Transverse colon (tissue), 4 donors: Measurements from ENCODE around the gene PDCD6IP. TPM values are rescaled to one million over a fixed set of nuclear protein-coding genes. Genes with fewer than 3 reads are reported as not detected.

Experiments
- DNase-seq: peaks from one replicate; pipeline ENCODE4 v3.0.0-alpha.2; 2019
- H3K27ac ChIP-seq, 4 donors: fragments of 200-600 bp; sonication (generic); 2 replicates each; pipeline ENCODE4 v1.5.1; 2016 to 2018; ENCODE audit warnings: inconsistent platforms in 4 of 4
- H3K27me3 ChIP-seq: fragments of 200-600 bp; sonication (generic); 2 replicates; pipeline ENCODE4 v1.5.1; 2017; ENCODE audit warnings: inconsistent platforms
- H3K36me3 ChIP-seq, 4 donors: fragments of 200-600 bp; sonication (generic); 2 replicates each; pipeline ENCODE4 v1.5.1; 2017 to 2019; ENCODE audit warnings: inconsistent platforms in 4 of 4
- H3K4me1 ChIP-seq, 4 donors: fragments of 200-600 bp; sonication (generic); 2 replicates each; pipeline ENCODE4 v1.5.1; 2017 to 2020; ENCODE audit warnings: inconsistent platforms in 4 of 4
- H3K4me3 ChIP-seq, 4 donors: fragments of 200-600 bp; sonication (generic); 1 replicate in 1 of 4; 2 replicates in 3 of 4; pipeline versions ENCODE4 v1.5.1 to v1.6.1; 2017 to 2019; ENCODE audit warnings: inconsistent platforms in 4 of 4
- H3K9me3 ChIP-seq, 2 donors: fragments of 200-600 bp; sonication (generic); 2 replicates each; pipeline ENCODE4 v1.5.1; 2017 to 2019; ENCODE audit warnings: inconsistent platforms in 2 of 2
- CTCF ChIP-seq, 5 experiments: fragments of 200-600 bp in 3 of 5; fragments of 450-650 bp in 2 of 5; sonication (generic) in 3 of 5; IDR thresholded peaks; 1 replicate in 2 of 5; 2 replicates in 3 of 5; pipeline ENCODE4 v1.5.1; 2016 to 2017; ENCODE audit warnings: antibody characterized with exemption in 5 of 5, inconsistent platforms in 3 of 5, mild to moderate bottlenecking in 2 of 5, moderate library complexity in 1 of 5
- EP300 ChIP-seq: sonication (generic); formaldehyde crosslinking; IDR thresholded peaks from one replicate; pipeline ENCODE4 v1.6.1; 2017; ENCODE audit warnings: antibody characterized with exemption, low read depth
- POLR2A ChIP-seq: fragments of 450-650 bp; IDR thresholded peaks from one replicate; pipeline ENCODE4 v1.6.1; 2016; ENCODE audit warnings: antibody characterized with exemption, mild to moderate bottlenecking, moderate library complexity
- POLR2AphosphoS5 ChIP-seq, 3 donors: sonication (generic); formaldehyde crosslinking; IDR thresholded peaks; one replicate each; pipeline ENCODE4 v1.6.1; 2016; ENCODE audit warnings: antibody characterized with exemption in 3 of 3
- WGBS, 2 donors: methylation state at CpG; one replicate each; pipeline ENCODE4 v1.1.5; 2018; ENCODE audit warnings: low coverage in 1 of 2; 5-methylcytosine and 5-hydroxymethylcytosine counted together
- in situ Hi-C, 4 donors: fragments of 200-750 bp; cut with MboI; loops; one replicate each; pipeline versions ENCODE4 v1.15.0 to v1.15.1; 2017; ENCODE audit warnings: low sequenced_read_pairs in 3 of 4, low pct_ligation_motif_present in 1 of 4, low pct_unique_long_range_greater_than_20kb in 1 of 4
- intact Hi-C: fragments of 100-400 bp; cut with DNase I; formaldehyde crosslinking; loops from one replicate; pipeline ENCODE4 v1.15.1; 2023; ENCODE audit warnings: low total_unique reads
- total RNA-seq, 4 donors: library from RNA; depleted of rRNA; stranded (reverse); fragments of >200 nt; gene quantifications; one replicate each; pipeline ENCODE4 v1.1.0, GENCODE V29; 2016

The PDCD6IP gene
- total RNA-seq, 4 donors from 2014 or later: 89.0 to 523 (median 372) TPM

GRCh38 chr3:33807191-33807590 is 8.8 kb downstream of the PDCD6IP start:
- Histone ChIP-seq H3K4me3 (no peak overlapping the region), H3K4me1 (peaks cover 15 to 60% (median 38%) of the 10 kb centered on the region in 4 donors), H3K36me3 (no peaks in the 10 kb centered on the region), H3K9me3 (no peaks in the 10 kb centered on the region), H3K27me3 (no peaks in the 10 kb centered on the region), H3K27ac (peak overlapping the region; percentile 66 to 75 (median 70))
- TF ChIP-seq POLR2AphosphoS5 (IDR thresholded peaks at IDR 0.05) (no peak), CTCF (IDR thresholded peaks at IDR 0.05) (no peak), EP300 (no peak), POLR2A (no peak)
- in situ Hi-C loops: no loop called here
- 27 to 44% methylated on average over 2 of the region's 2 CpGs for WGBS, 2 donors
- intact Hi-C loops: no loop called here
- peak; percentile 75 for DNase-seq

GRCh38 chr3:33808559-33808958 is 10.1 kb downstream of the PDCD6IP start:
- DNase-seq: no peak
- WGBS, 2 donors: 82 to 95% methylated on average over 5 of the region's 5 CpGs
- Histone ChIP-seq H3K36me3 (peaks cover 0 to 6% (median under 1%) of the 10 kb centered on the region in 4 donors), H3K4me3 (no peak overlapping the region), H3K9me3 (no peaks in the 10 kb centered on the region), H3K27me3 (no peaks in the 10 kb centered on the region), H3K4me1 (peaks cover 15 to 48% (median 34%) of the 10 kb centered on the region in 4 donors), H3K27ac (peak overlapping the region in 1 of 4 donors; percentile 75)
- TF ChIP-seq POLR2AphosphoS5 (IDR thresholded peaks at IDR 0.05) (no peak), POLR2A (no peak), CTCF (IDR thresholded peaks at IDR 0.05) (no peak), EP300 (no peak)
- intact Hi-C loops: no loop called here
- in situ Hi-C loops: no loop called here

- Histone ChIP-seq H3K9me3 (no peaks in the 10 kb centered on the region), H3K4me3 (no peak overlapping the region), H3K27ac (no peak overlapping the region), H3K4me1 (peaks cover 15 to 46% (median 34%) of the 10 kb centered on the region in 4 donors), H3K36me3 (peaks cover 0 to 14% (median 4%) of the 10 kb centered on the region in 4 donors), H3K27me3 (no peaks in the 10 kb centered on the region)
- TF ChIP-seq POLR2AphosphoS5 (IDR thresholded peaks at IDR 0.05) (no peak), CTCF (IDR thresholded peaks at IDR 0.05) (no peak), POLR2A (no peak), EP300 (no peak)
- in situ Hi-C loops: no loop called here
- no peak for DNase-seq
- intact Hi-C loops: no loop called here
- WGBS, 2 donors: 22 to 43% methylated on average over 1 of the region's 1 CpG
These were observed 12.1 kb downstream of the PDCD6IP start for GRCh38 chr3:33810545-33810944.

GRCh38 chr3:33821989-33822388 is 23.6 kb downstream of the PDCD6IP start:
- TF ChIP-seq EP300 (no peak), POLR2AphosphoS5 (IDR thresholded peaks at IDR 0.05) (no peak), CTCF (IDR thresholded peaks at IDR 0.05) (no peak), POLR2A (no peak)
- 95 to 97% methylated on average over 4 of the region's 4 CpGs for WGBS, 2 donors
- H3K27me3 ChIP-seq: no peaks in the 10 kb centered on the region
- H3K4me1 ChIP-seq: no peaks in the 10 kb centered on the region
- DNase-seq: no peak
- H3K36me3 ChIP-seq: peaks cover 0 to 38% (median 13%) of the 10 kb centered on the region in 4 donors
- H3K9me3 ChIP-seq: no peaks in the 10 kb centered on the region
- in situ Hi-C loops: no loop called here
- no peak overlapping the region for H3K27ac ChIP-seq
- intact Hi-C loops: no loop called here
- H3K4me3 ChIP-seq: no peak overlapping the region
